ENCODE results near the gene WNT6. TPM values are rescaled to one million over a fixed set of nuclear protein-coding genes. Genes with fewer than 3 reads are reported as not detected.

WNT6 gene
- under 1 TPM in 1 of 2 donors, not detected in 1; 0.29 TPM for total RNA-seq

DNA sequence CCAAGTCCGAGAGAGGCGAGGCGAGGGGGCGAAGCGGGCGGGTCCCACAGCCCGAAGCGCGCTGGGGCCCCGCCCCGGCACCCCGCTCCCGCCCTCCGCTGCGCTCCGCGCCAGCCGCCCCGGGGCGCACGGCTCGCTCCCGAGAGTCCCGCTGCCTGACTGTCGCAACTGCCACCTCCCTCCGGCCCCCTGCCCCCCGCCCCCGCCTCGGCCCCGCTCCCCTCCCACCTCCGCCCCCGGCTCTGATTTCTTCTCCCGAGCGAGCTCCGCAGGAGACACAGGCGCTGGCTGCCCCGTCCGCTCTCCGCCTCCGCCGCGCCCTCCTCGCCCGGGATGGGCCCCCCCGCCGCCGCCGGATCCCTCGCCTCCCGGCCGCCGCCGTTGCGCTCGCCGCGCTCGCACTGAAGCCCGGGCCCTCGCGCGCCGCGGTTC, at the start of gene WNT6:
WNT6 (plus strand) TSS at position 250 of the 432 bp plus-strand sequence. CDS start 233 bp downstream, outside the sequence.
- Mint-ChIP-seq H3K9me3 (no peaks in the 10 kb centered on the region), H3K4me3 (peak within 1 kb of the TSS; percentile 60), H3K36me3 (ENCODE audit: low read depth) (no peaks in the 10 kb centered on the region)

DNA sequence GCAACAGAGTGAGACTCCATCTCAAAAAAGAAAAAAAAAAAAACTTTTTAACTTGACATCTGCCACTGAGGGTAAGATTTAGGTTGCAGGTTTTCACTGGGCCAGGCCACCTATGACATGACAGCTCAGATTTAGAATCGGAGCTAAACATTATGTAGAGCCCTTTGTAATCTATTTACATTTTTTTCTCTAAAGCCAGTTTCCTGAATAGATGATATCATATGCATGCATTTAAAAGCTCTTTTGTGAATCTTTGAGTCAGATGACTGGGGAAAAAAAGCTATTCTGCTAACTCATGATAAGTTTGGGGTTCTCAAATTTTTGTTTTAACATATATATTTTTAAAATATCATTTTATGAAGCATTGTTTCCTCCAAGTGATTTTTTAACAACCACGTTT, 49.3 kb upstream of the WNT6 start:
- Mint-ChIP-seq H3K27me3 (peaks cover 19% of the 10 kb centered on the region), H3K9me3 (peaks cover 1% of the 10 kb centered on the region), H3K36me3 (ENCODE audit: low read depth) (no peaks in the 10 kb centered on the region), H3K27ac (no peak overlapping the region), H3K4me3 (no peak overlapping the region), H3K4me1 (no peaks in the 10 kb centered on the region)
- ATAC-seq (replicated peaks), result no peak

More for the DNA sequence above, at the start of gene WNT6:
- H3K27me3 Mint-ChIP-seq, result peaks cover 77% of the 10 kb centered on the region
- no peak within 1 kb of the TSS for H3K27ac Mint-ChIP-seq
- H3K4me1 Mint-ChIP-seq, result no peaks in the 10 kb centered on the region
- peak; percentile 34 for ATAC-seq (replicated peaks)

DNA sequence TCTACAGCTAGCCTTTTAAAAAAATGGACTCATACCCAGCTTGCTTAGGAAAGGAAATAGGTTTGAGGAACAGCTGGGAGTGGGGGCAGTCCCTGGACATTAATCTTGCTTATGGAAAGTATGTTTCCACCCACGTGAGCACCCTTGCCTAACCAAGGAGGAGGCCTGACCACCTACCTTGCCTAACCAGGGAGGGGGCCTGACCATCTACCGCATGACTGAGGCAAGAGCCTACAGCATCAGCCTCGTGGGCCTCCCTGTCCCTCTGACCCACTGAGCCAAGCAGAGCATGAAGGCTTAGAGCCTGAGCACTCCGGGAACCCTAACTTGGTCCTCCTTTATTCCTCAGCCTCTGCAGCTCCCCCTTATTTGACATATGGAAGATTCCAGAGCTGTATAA, 48.2 kb upstream of the WNT6 start:
- no peaks in the 10 kb centered on the region for H3K9me3 Mint-ChIP-seq
- H3K27ac Mint-ChIP-seq, result no peak overlapping the region
- no peak for ATAC-seq (replicated peaks)
- H3K36me3 Mint-ChIP-seq (ENCODE audit: low read depth), result no peaks in the 10 kb centered on the region
- no peak overlapping the region for H3K4me3 Mint-ChIP-seq
- peaks cover 16% of the 10 kb centered on the region for H3K27me3 Mint-ChIP-seq
- H3K4me1 Mint-ChIP-seq, result no peaks in the 10 kb centered on the region

DNA sequence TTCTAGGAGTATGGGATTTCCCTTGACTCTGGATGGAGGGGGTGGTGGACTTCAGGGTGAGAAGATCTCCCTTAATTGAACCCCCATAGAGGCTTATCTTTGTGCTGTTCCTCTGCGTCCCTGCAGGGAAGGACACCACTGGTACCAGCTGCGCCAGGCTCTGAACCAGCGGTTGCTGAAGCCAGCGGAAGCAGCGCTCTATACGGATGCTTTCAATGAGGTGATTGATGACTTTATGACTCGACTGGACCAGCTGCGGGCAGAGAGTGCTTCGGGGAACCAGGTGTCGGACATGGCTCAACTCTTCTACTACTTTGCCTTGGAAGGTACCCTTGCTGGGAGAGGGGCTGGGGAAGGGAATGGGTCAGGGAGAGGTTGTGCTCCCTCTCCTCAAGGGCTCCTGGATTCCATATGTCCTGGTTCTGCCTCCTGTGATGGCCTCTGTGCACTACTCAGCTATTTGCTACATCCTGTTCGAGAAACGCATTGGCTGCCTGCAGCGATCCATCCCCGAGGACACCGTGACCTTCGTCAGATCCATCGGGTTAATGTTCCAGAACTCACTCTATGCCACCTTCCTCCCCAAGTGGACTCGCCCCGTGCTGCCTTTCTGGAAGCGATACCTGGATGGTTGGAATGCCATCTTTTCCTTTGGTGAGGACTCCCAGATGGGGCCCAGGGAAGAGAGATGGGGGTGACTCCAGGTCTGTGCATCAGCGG, 47.3 kb upstream of the WNT6 start:
- Mint-ChIP-seq H3K9me3 (no peaks in the 10 kb centered on the region), H3K4me1 (no peaks in the 10 kb centered on the region), H3K4me3 (no peak overlapping the region), H3K27me3 (peaks cover 20% of the 10 kb centered on the region), H3K36me3 (ENCODE audit: low read depth) (no peaks in the 10 kb centered on the region), H3K27ac (no peak overlapping the region)
- no peak for ATAC-seq (replicated peaks)

GRCh38 chr2:218812861-218813260, 46.7 kb upstream of the WNT6 start:
- Mint-ChIP-seq H3K4me3 (no peak overlapping the region), H3K9me3 (no peaks in the 10 kb centered on the region), H3K27ac (no peak overlapping the region), H3K4me1 (no peaks in the 10 kb centered on the region), H3K36me3 (ENCODE audit: low read depth) (no peaks in the 10 kb centered on the region), H3K27me3 (peaks cover 24% of the 10 kb centered on the region)
- no peak for ATAC-seq (replicated peaks)

DNA sequence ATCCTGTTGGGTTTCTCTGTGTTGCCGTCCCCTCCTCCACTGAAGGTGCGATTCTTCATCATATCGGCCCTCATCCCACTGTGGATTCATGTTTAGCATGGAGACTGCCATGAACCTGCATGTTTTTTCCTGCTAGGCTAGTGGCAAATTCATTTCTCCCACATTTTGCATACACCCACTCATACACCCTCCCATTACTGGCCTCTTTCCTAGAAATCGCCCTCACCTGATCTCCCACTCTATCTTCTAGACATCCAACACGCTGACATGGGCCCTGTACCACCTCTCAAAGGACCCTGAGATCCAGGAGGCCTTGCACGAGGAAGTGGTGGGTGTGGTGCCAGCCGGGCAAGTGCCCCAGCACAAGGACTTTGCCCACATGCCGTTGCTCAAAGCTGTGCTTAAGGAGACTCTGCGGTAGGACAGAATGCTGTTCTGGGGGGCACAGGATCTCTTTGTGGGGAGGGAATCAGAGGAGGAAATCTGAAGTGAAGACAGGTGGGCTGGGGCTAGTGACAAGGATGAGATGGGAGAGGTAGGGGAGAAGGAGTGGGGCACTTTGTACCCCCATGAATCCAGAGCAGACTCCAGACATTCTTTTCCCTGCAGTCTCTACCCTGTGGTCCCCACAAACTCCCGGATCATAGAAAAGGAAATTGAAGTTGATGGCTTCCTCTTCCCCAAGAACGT, 45.7 kb upstream of the WNT6 start:
- no peak overlapping the region for H3K4me3 Mint-ChIP-seq
- H3K4me1 Mint-ChIP-seq, result no peaks in the 10 kb centered on the region
- no peaks in the 10 kb centered on the region for H3K9me3 Mint-ChIP-seq
- no peaks in the 10 kb centered on the region for H3K36me3 Mint-ChIP-seq (ENCODE audit: low read depth)
- no peak overlapping the region for H3K27ac Mint-ChIP-seq
- ATAC-seq (replicated peaks), result no peak
- H3K27me3 Mint-ChIP-seq, result peaks cover 24% of the 10 kb centered on the region

GRCh38 chr2:218814540-218815243, 44.9 kb upstream of the WNT6 start:
- H3K4me3 Mint-ChIP-seq, result no peak overlapping the region
- no peak overlapping the region for H3K27ac Mint-ChIP-seq
- no peak for ATAC-seq (replicated peaks)
- H3K9me3 Mint-ChIP-seq, result no peaks in the 10 kb centered on the region
- H3K27me3 Mint-ChIP-seq, result peaks cover 16% of the 10 kb centered on the region
- H3K36me3 Mint-ChIP-seq (ENCODE audit: low read depth), result no peaks in the 10 kb centered on the region
- H3K4me1 Mint-ChIP-seq, result no peaks in the 10 kb centered on the region

GRCh38 chr2:218815244-218815637, 44.4 kb upstream of the WNT6 start:
- Mint-ChIP-seq H3K27ac (no peak overlapping the region), H3K4me3 (no peak overlapping the region), H3K36me3 (ENCODE audit: low read depth) (no peaks in the 10 kb centered on the region), H3K9me3 (no peaks in the 10 kb centered on the region), H3K4me1 (no peaks in the 10 kb centered on the region), H3K27me3 (peaks cover 16% of the 10 kb centered on the region)
- ATAC-seq (replicated peaks), result no peak

DNA sequence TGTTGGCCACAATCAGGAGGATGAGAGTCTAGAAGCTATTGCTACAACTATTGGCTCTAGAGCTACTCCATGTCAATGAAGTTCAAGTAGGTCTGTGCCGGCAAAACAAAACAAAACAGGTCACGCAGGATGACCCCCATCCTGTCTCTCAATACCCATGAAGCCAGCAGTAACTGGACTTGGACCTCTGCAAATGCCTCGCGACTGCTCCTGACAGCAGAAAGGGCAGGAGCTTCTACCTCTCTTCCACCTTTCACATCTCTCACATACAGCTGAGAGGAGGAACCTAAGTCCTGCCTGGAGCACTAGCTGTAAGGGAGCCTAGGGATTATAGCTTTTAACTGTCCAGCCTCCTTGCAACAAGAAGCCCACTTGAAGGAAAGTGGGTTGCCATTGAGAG, 44.0 kb upstream of the WNT6 start:
- H3K27ac Mint-ChIP-seq, result no peak overlapping the region
- peaks cover 20% of the 10 kb centered on the region for H3K27me3 Mint-ChIP-seq
- H3K9me3 Mint-ChIP-seq, result no peaks in the 10 kb centered on the region
- H3K4me3 Mint-ChIP-seq, result no peak overlapping the region
- no peak for ATAC-seq (replicated peaks)
- H3K36me3 Mint-ChIP-seq (ENCODE audit: low read depth), result no peaks in the 10 kb centered on the region
- no peaks in the 10 kb centered on the region for H3K4me1 Mint-ChIP-seq

DNA sequence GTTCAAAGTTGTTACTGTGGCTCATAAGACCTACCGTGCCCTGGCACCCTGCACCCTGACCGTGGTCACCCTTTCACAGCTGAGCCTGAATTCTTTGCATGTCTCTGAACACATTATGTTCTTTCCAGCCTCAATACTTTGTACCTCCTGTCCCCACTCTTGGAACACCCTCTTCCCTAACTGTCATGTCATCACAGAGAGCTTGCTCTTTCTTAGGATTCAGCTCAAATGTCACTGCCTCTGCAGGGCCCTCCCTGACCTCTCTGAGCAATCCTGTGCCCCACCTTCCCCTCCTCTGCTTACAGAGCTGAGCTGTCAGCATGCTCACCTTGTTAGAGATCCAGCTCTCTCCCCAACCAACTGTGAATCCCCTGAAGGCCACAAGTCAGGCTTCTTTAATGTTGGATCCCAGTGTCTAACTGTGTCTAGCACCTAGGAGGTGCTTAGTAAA, 43.0 kb upstream of the WNT6 start:
- Mint-ChIP-seq H3K27ac (peak overlapping the region; percentile 0), H3K36me3 (ENCODE audit: low read depth) (no peaks in the 10 kb centered on the region), H3K4me3 (no peak overlapping the region), H3K4me1 (no peaks in the 10 kb centered on the region), H3K9me3 (no peaks in the 10 kb centered on the region), H3K27me3 (peaks cover 19% of the 10 kb centered on the region)
- no peak for ATAC-seq (replicated peaks)

DNA sequence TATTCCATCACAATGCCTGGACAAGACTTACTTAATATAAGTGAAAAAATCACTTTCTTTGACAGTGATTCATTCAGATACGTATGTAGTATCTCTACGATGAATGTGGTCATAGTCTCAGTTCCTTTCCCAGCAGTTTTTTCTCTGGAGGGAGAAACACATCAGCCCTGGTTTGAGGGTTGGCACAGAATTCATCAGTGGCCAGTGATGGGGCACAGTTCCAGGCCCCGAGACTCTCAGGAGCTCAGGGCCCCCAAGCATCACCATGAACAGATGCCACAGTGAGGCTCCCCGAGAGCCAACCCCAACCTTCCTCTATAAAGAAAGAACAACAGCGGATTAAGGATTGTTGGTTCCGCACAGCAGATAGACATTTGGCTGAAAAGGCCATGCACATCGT, 40.5 kb upstream of the WNT6 start:
- Mint-ChIP-seq H3K27me3 (peaks cover 20% of the 10 kb centered on the region), H3K27ac (no peak overlapping the region), H3K9me3 (no peaks in the 10 kb centered on the region), H3K36me3 (ENCODE audit: low read depth) (no peaks in the 10 kb centered on the region), H3K4me3 (no peak overlapping the region), H3K4me1 (no peaks in the 10 kb centered on the region)
- ATAC-seq (replicated peaks), result no peak

DNA sequence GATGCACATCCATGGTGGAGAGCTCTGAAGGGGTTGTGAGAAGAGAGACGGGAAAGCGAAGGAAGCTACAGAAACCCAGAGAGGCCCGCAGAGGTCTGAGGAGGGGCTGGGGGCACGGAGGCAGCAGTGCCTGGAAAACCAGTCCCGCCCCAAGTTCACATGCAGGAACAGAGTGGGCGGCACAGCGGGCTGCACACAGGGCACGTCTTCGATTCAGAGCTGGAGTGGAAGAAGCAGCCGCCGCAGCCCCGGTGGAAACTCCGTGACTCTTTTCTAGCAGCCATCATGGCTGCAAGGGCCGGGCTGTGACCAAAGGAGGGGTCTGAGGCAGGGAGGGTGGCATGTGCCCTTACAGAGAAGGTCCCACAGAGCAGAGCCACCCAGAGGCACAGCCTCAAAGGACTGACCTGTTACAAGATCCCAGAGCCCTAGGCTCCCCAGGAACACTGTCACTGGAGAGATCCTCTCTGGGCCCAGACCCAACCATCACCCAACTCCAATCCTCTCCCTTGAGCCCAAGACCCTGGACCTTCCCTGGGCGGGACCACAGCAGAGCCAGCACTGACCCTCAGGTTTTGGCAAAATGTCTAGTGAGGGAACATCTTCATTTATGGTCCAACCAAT, 38.7 kb upstream of the WNT6 start:
- Mint-ChIP-seq H3K27ac (no peak overlapping the region), H3K9me3 (no peaks in the 10 kb centered on the region), H3K4me3 (no peak overlapping the region), H3K36me3 (ENCODE audit: low read depth) (no peaks in the 10 kb centered on the region), H3K27me3 (peaks cover 20% of the 10 kb centered on the region), H3K4me1 (no peaks in the 10 kb centered on the region)
- ATAC-seq (replicated peaks), result no peak

GRCh38 chr2:218821605-218822211, 37.9 kb upstream of the WNT6 start:
- H3K4me3 Mint-ChIP-seq, result no peak overlapping the region
- ATAC-seq (replicated peaks), result no peak
- H3K27ac Mint-ChIP-seq, result no peak overlapping the region
- no peaks in the 10 kb centered on the region for H3K36me3 Mint-ChIP-seq (ENCODE audit: low read depth)
- no peaks in the 10 kb centered on the region for H3K9me3 Mint-ChIP-seq
- H3K27me3 Mint-ChIP-seq, result peaks cover 17% of the 10 kb centered on the region
- no peaks in the 10 kb centered on the region for H3K4me1 Mint-ChIP-seq

GRCh38 chr2:218822622-218823021, 37.0 kb upstream of the WNT6 start:
- ATAC-seq (replicated peaks), result no peak
- H3K27me3 Mint-ChIP-seq, result peaks cover 13% of the 10 kb centered on the region
- no peaks in the 10 kb centered on the region for H3K4me1 Mint-ChIP-seq
- H3K4me3 Mint-ChIP-seq, result no peak overlapping the region
- H3K36me3 Mint-ChIP-seq (ENCODE audit: low read depth), result no peaks in the 10 kb centered on the region
- H3K27ac Mint-ChIP-seq, result no peak overlapping the region
- H3K9me3 Mint-ChIP-seq, result no peaks in the 10 kb centered on the region

All from activated T-helper 17 cell treated with anti-CD3 and anti-CD28 coated beads, Interleukin-2, amount 50 U/mL, for 72 hours (primary cell).